HEK293 (cell line): ENCODE results near the gene PP2D1.

ENCODE experiments used
- CTCF ChIA-PET: fragments of 350-600 bp; formaldehyde crosslinking; extraction: SDS; loops from one replicate; lab custom pipeline; 2021; ENCODE audit warnings: antibody characterized with exemption; lab: Yijun Ruan, JAX
- POLR2A ChIA-PET: fragments of 300-600 bp; formaldehyde crosslinking; extraction: SDS; loops from one replicate; lab custom pipeline; 2020; ENCODE audit warnings: antibody characterized with exemption, inconsistent platforms; lab: Yijun Ruan, JAX
- H3K27ac ChIP-seq: fragments of 200-500 bp; sonication (Bioruptor generic); 2 replicates; pipeline ENCODE4 v1.5.1; 2014; ENCODE audit warnings: low read depth, low read length, control low read depth, inconsistent platforms; ENCODE audit errors: extremely low read depth
- H3K36me3 ChIP-seq, 2 experiments: fragments of 200-500 bp in 1 of 2; sonication (Bioruptor generic) in 1 of 2; 1 replicate in 1 of 2; 2 replicates in 1 of 2; pipeline ENCODE4 v1.5.1; 2014 to 2017; ENCODE audit warnings: inconsistent platforms in 2 of 2, low read length in 2 of 2; ENCODE audit not compliant: control insufficient read depth in 2 of 2, insufficient read depth in 1 of 2
- H3K4me1 ChIP-seq: fragments of 200-500 bp; sonication (Bioruptor generic); 2 replicates; pipeline ENCODE4 v1.5.1; 2014; ENCODE audit warnings: mild to moderate bottlenecking, low read length, inconsistent platforms; ENCODE audit not compliant: control insufficient read depth, insufficient read depth
- H3K4me3 ChIP-seq: 2 replicates; pipeline ENCODE4 v1.5.1; 2011; ENCODE audit warnings: low read depth, mild to moderate bottlenecking, control low read depth, low read length, moderate library complexity
- H3K9me3 ChIP-seq: fragments of 200-500 bp; sonication (Bioruptor generic); 2 replicates; pipeline ENCODE4 v1.5.1; 2014; ENCODE audit warnings: low read depth, low read length, inconsistent platforms; ENCODE audit not compliant: control insufficient read depth, insufficient read depth
- TCF7L2 ChIP-seq: IDR thresholded peaks from 2 replicates; pipeline ENCODE4 v1.6.1; 2011; ENCODE audit warnings: low read depth, mild to moderate bottlenecking, inconsistent platforms, low read length, moderate library complexity, borderline replicate concordance
- ZFHX2 ChIP-seq: fragments of 450-650 bp; formaldehyde crosslinking; conservative IDR thresholded peaks from 2 replicates; pipeline ENCODE4 v1.5.1; 2016; ENCODE audit warnings: missing biosample characterization, missing genetic modification characterization
- ZNF175 ChIP-seq: fragments of 450-650 bp; formaldehyde crosslinking; IDR thresholded peaks from 2 replicates; pipeline ENCODE4 v1.5.1; 2016; ENCODE audit warnings: missing biosample characterization, missing genetic modification characterization
- ZNF239 ChIP-seq: fragments of 450-650 bp; formaldehyde crosslinking; IDR thresholded peaks from 2 replicates; pipeline ENCODE4 v1.5.1; 2016; ENCODE audit warnings: missing biosample characterization, missing genetic modification characterization
- ZNF248 ChIP-seq: fragments of 450-650 bp; formaldehyde crosslinking; IDR thresholded peaks from 2 replicates; pipeline ENCODE4 v1.5.1; 2017; ENCODE audit warnings: missing biosample characterization, missing genetic modification characterization
- ZNF324 ChIP-seq: fragments of 450-650 bp; formaldehyde crosslinking; IDR thresholded peaks from 2 replicates; pipeline ENCODE4 v1.5.1; 2016; ENCODE audit warnings: missing biosample characterization, missing genetic modification characterization
- ZNF416 ChIP-seq: fragments of 450-650 bp; formaldehyde crosslinking; IDR thresholded peaks from 2 replicates; pipeline ENCODE4 v1.5.1; 2016; ENCODE audit warnings: missing biosample characterization, missing genetic modification characterization
- ZNF560 ChIP-seq: fragments of 450-650 bp; formaldehyde crosslinking; IDR thresholded peaks from 2 replicates; pipeline ENCODE4 v1.5.1; 2017; ENCODE audit warnings: missing biosample characterization, missing genetic modification characterization, borderline replicate concordance
- ZNF701 ChIP-seq: fragments of 450-650 bp; formaldehyde crosslinking; IDR thresholded peaks from 2 replicates; pipeline ENCODE4 v1.5.1; 2016; ENCODE audit warnings: missing biosample characterization, missing genetic modification characterization
- ZNF707 ChIP-seq: fragments of 450-650 bp; formaldehyde crosslinking; IDR thresholded peaks from 2 replicates; pipeline ENCODE4 v1.5.1; 2016; ENCODE audit warnings: missing biosample characterization, missing genetic modification characterization
- TF ChIP-seq, protein P1 (sequence below): fragments of 450-650 bp; formaldehyde crosslinking; IDR thresholded peaks from 2 replicates; pipeline ENCODE4 v1.5.1; 2016; ENCODE audit warnings: missing biosample characterization, missing genetic modification characterization
- TF ChIP-seq, protein P2 (sequence below): fragments of 450-650 bp; formaldehyde crosslinking; IDR thresholded peaks from 2 replicates; pipeline ENCODE4 v1.5.1; 2016; ENCODE audit warnings: missing biosample characterization, missing genetic modification characterization
- TF ChIP-seq, protein P3 (sequence below): fragments of 450-650 bp; formaldehyde crosslinking; IDR thresholded peaks from 2 replicates; pipeline ENCODE4 v1.5.1; 2016; ENCODE audit warnings: missing biosample characterization, missing genetic modification characterization
- TF ChIP-seq, protein P4 (sequence below): fragments of 450-650 bp; formaldehyde crosslinking; IDR thresholded peaks from 2 replicates; pipeline ENCODE4 v1.5.1; 2017; ENCODE audit warnings: missing biosample characterization, mild to moderate bottlenecking, missing genetic modification characterization, moderate library complexity
- TF ChIP-seq, protein P5 (sequence below): fragments of 450-650 bp; formaldehyde crosslinking; IDR thresholded peaks from 2 replicates; pipeline ENCODE4 v1.5.1; 2016; ENCODE audit warnings: missing biosample characterization, missing genetic modification characterization

The PP2D1 gene

DNA sequence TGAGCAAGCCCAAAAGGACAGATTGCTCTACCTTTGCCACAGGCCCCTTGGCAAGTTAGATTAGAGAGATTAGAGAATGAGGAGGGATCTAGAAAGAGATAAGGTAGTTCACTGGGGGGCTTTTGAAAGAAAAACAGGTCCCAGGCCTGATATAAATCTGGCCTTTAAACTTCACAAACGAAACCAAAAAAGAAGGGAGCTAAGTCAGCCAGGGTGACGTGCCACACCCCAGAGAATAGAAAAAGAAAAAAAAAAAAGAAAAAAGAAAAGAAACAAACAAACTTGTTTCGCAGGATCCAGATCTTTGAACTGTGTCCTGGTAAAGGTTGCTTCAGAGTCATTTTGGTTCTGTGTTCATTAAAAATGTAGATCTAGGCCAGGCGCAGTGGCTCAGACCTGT is 31.8 kb upstream of the PP2D1 start:
- Histone ChIP-seq H3K4me1 (peaks cover 22% of the 10 kb centered on the region), H3K4me3 (no peak overlapping the region), H3K27ac (no peak overlapping the region), H3K36me3 (no peaks in the 10 kb centered on the region), H3K9me3 (no peaks in the 10 kb centered on the region)
- ChIA-PET POLR2A (no interaction called here), CTCF (no interaction called here)
- TF ChIP-seq, protein P1, sequence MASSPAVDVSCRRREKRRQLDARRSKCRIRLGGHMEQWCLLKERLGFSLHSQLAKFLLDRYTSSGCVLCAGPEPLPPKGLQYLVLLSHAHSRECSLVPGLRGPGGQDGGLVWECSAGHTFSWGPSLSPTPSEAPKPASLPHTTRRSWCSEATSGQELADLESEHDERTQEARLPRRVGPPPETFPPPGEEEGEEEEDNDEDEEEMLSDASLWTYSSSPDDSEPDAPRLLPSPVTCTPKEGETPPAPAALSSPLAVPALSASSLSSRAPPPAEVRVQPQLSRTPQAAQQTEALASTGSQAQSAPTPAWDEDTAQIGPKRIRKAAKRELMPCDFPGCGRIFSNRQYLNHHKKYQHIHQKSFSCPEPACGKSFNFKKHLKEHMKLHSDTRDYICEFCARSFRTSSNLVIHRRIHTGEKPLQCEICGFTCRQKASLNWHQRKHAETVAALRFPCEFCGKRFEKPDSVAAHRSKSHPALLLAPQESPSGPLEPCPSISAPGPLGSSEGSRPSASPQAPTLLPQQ (tag by site-specific recombination), result no peak
- no peak for TF ChIP-seq ZFHX2
- TF ChIP-seq ZNF707, result no peak
- no peak for TF ChIP-seq TCF7L2
- no peak for TF ChIP-seq ZNF416 (tag by site-specific recombination)
- no peak for TF ChIP-seq ZNF175
- TF ChIP-seq, all 188 proteins: peak for 0

DNA sequence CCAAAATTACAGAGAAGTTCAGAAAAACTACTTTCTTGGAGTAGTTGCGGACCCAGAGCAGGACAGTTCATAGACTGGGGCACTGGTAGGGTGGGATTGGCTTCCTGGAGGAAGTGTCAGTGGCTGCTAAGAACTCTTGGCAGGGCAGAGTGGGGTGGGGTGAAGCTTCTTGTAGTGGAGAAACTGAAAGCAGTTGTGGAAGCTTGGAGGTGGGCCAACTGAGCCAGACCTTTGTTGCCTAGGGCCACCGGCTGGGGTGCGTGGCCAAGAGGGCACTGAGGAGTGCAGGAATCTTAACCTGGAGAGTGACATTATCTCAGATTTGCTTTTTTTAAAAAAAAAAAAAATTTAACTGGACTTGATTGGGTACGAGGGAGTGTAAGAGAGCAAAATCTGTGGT is 31.3 kb upstream of the PP2D1 start:
- H3K4me1 ChIP-seq, result peaks cover 24% of the 10 kb centered on the region
- H3K9me3 ChIP-seq, result no peaks in the 10 kb centered on the region
- POLR2A ChIA-PET, result no interaction called here
- H3K27ac ChIP-seq, result no peak overlapping the region
- H3K36me3 ChIP-seq, result no peaks in the 10 kb centered on the region
- no peak for TF ChIP-seq ZNF239 (tag by site-specific recombination)
- TF ChIP-seq, protein P2, sequence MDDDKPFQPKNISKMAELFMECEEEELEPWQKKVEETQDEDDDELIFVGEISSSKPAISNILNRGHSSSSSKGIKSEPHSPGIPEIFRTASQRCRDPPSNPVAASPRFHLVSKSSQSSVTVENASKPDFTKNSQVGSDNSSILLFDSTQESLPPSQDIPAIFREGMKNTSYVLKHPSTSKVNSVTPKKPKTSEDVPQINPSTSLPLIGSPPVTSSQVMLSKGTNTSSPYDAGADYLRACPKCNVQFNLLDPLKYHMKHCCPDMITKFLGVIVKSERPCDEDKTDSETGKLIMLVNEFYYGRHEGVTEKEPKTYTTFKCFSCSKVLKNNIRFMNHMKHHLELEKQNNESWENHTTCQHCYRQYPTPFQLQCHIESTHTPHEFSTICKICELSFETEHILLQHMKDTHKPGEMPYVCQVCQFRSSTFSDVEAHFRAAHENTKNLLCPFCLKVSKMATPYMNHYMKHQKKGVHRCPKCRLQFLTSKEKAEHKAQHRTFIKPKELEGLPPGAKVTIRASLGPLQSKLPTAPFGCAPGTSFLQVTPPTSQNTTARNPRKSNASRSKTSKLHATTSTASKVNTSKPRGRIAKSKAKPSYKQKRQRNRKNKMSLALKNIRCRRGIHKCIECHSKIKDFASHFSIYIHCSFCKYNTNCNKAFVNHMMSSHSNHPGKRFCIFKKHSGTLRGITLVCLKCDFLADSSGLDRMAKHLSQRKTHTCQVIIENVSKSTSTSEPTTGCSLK, result no peak
- no peak for TF ChIP-seq ZNF248 (tag by site-specific recombination)
- TF ChIP-seq, protein P3, sequence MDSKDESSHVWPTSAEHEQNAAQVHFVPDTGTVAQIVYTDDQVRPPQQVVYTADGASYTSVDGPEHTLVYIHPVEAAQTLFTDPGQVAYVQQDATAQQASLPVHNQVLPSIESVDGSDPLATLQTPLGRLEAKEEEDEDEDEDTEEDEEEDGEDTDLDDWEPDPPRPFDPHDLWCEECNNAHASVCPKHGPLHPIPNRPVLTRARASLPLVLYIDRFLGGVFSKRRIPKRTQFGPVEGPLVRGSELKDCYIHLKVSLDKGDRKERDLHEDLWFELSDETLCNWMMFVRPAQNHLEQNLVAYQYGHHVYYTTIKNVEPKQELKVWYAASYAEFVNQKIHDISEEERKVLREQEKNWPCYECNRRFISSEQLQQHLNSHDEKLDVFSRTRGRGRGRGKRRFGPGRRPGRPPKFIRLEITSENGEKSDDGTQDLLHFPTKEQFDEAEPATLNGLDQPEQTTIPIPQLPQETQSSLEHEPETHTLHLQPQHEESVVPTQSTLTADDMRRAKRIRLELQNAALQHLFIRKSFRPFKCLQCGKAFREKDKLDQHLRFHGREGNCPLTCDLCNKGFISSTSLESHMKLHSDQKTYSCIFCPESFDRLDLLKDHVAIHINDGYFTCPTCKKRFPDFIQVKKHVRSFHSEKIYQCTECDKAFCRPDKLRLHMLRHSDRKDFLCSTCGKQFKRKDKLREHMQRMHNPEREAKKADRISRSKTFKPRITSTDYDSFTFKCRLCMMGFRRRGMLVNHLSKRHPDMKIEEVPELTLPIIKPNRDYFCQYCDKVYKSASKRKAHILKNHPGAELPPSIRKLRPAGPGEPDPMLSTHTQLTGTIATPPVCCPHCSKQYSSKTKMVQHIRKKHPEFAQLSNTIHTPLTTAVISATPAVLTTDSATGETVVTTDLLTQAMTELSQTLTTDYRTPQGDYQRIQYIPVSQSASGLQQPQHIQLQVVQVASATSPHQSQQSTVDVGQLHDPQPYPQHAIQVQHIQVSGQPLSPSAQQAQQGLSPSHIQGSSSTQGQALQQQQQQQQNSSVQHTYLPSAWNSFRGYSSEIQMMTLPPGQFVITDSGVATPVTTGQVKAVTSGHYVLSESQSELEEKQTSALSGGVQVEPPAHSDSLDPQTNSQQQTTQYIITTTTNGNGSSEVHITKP, result no peak
- TF ChIP-seq, protein P4, sequence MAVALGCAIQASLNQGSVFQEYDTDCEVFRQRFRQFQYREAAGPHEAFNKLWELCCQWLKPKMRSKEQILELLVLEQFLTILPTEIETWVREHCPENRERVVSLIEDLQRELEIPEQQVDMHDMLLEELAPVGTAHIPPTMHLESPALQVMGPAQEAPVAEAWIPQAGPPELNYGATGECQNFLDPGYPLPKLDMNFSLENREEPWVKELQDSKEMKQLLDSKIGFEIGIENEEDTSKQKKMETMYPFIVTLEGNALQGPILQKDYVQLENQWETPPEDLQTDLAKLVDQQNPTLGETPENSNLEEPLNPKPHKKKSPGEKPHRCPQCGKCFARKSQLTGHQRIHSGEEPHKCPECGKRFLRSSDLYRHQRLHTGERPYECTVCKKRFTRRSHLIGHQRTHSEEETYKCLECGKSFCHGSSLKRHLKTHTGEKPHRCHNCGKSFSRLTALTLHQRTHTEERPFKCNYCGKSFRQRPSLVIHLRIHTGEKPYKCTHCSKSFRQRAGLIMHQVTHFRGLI (tag by site-specific recombination), result no peak
- TF ChIP-seq, protein P5, sequence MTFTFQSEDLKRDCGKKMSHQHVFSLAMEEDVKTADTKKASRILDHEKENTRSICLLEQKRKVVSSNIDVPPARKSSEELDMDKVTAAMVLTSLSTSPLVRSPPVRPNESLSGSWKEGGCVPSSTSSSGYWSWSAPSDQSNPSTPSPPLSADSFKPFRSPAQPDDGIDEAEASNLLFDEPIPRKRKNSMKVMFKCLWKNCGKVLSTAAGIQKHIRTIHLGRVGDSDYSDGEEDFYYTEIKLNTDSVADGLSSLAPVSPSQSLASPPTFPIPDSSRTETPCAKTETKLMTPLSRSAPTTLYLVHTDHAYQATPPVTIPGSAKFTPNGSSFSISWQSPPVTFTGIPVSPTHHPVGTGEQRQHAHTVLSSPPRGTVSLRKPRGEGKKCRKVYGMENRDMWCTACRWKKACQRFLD (tag by site-specific recombination), result no peak
- TF ChIP-seq ZNF560 (tag by site-specific recombination), result no peak
- no peak for TF ChIP-seq ZNF701
- TF ChIP-seq ZNF324 (tag by site-specific recombination), result no peak
- CTCF ChIA-PET, result no interaction called here
- H3K4me3 ChIP-seq, result no peak overlapping the region
